H1 (cell line): ENCODE results near the gene ILDR2. TPM values are rescaled to one million over a fixed set of nuclear protein-coding genes. Genes with fewer than 3 reads are reported as not detected.

ENCODE experiments used
- BCL11A ChIP-seq, 2 experiments: IDR thresholded peaks; one replicate each; pipeline ENCODE4 v1.6.1; 2011; ENCODE audit warnings: low read depth in 2 of 2, low read length in 2 of 2, mild to moderate bottlenecking in 2 of 2
- EGR1 ChIP-seq: IDR thresholded peaks from 2 replicates; pipeline ENCODE4 v1.6.1; 2011; ENCODE audit warnings: low read depth, low read length, borderline replicate concordance
- NANOG ChIP-seq: IDR thresholded peaks from 2 replicates; pipeline ENCODE4 v1.6.1; 2011; ENCODE audit warnings: low read length, low read depth, mild to moderate bottlenecking, inconsistent platforms; ENCODE audit not compliant: insufficient read depth, poor library complexity, severe bottlenecking
- PHF8 ChIP-seq: fragments of 200-600 bp; sonication (generic); conservative IDR thresholded peaks from 2 replicates; pipeline ENCODE4 v1.7.1; 2012; ENCODE audit warnings: low read depth, mild to moderate bottlenecking, inconsistent platforms, low read length, moderate library complexity
- SRF ChIP-seq: IDR thresholded peaks from 2 replicates; pipeline ENCODE4 v1.6.1; 2011; ENCODE audit warnings: mild to moderate bottlenecking, low read depth, low read length, moderate library complexity
- polyA plus RNA-seq, 7 experiments: library from polyadenylated mRNA; depleted of rRNA in 3 of 7; stranded (reverse) in 5 of 7; unstranded in 2 of 7; fragments of >200 nt in 5 of 7; fragments of 200-250 nt in 2 of 7; gene quantifications; 1 replicate in 5 of 7; 2 replicates in 1 of 7; 4 replicates in 1 of 7; pipeline versions ENCODE4 v1.2.1 to v1.2.3, GENCODE V29; 2011 to 2013; ENCODE audit warnings: missing spikeins in 2 of 7, mixed read lengths in 2 of 7
- total RNA-seq: library from RNA; stranded (reverse); fragmentation: NEBNext Ultra II Directional; extraction: Animal tissue kit (Norgen Biotek cat#: 25700); gene quantifications from 2 replicates; pipeline ENCODE4 v1.2.1, GENCODE V29; 2021
- TF ChIP-seq, protein P1 (sequence below): fragments of 300-600 bp; sonication (generic); IDR thresholded peaks from 2 replicates; pipeline ENCODE4 v1.7.1; 2012; ENCODE audit warnings: low read length, moderate library complexity, mild to moderate bottlenecking, inconsistent platforms; ENCODE audit not compliant: insufficient replicate concordance
- TF ChIP-seq, protein P2 (sequence below), 3 experiments: IDR thresholded peaks; 1 replicate in 2 of 3; 2 replicates in 1 of 3; pipeline versions ENCODE4 v1.5.1 to v1.6.1; 2011; ENCODE audit warnings: low read length in 3 of 3, mild to moderate bottlenecking in 3 of 3, inconsistent platforms in 2 of 3, low read depth in 1 of 3, moderate library complexity in 1 of 3; ENCODE audit not compliant: insufficient read depth in 1 of 3; ENCODE audit errors: control extremely low read depth in 1 of 3

Gene ILDR2
- total and polyA plus RNA-seq, 2 of the 8 experiments (the other 6 are each of a cell fraction or from before 2014, with no cell fraction given), result 0.85 to 0.86 TPM

DNA sequence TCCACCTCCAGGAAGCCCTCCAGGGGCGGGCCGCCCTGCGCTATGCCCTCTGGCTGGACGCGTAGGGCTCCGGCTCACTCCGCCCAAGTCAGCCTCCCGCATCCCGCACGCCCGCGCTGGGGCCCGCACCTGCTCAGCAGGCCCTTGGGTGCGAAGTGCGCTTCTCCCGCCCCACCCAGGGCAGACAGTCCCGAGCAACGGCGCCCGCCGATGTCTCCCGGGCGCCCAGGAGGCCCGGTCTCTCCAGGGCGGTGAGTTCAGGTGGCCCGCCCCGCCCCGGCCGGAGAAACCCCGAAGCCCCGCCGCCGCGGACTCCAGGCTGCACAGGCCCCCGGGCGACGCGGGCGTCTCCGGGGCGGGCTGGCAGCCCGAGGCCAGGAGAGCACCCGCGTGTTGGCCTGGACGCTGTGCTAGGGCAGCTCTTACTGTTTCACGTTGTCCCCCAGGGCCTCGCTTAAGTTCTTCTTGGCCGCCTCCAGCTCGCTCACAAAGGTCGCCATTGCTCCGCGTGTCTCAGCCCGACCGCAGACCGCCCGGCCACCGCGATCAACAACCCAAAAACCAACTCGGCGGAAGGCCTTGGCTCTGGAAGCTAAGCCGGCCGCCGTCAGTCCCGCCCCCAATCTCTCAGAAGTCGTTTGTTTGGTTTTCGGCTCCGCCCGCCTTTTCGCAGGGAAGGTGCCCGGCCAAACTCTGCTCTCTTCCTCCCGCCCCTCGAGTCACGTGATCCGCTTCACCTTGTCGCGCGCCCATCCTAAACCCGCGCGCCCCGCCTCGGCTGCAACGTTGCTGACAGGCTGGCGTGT lies 99.4 kb downstream of the ILDR2 start, which contains the start of gene TADA1 (continued):
- TF ChIP-seq, protein P1, sequence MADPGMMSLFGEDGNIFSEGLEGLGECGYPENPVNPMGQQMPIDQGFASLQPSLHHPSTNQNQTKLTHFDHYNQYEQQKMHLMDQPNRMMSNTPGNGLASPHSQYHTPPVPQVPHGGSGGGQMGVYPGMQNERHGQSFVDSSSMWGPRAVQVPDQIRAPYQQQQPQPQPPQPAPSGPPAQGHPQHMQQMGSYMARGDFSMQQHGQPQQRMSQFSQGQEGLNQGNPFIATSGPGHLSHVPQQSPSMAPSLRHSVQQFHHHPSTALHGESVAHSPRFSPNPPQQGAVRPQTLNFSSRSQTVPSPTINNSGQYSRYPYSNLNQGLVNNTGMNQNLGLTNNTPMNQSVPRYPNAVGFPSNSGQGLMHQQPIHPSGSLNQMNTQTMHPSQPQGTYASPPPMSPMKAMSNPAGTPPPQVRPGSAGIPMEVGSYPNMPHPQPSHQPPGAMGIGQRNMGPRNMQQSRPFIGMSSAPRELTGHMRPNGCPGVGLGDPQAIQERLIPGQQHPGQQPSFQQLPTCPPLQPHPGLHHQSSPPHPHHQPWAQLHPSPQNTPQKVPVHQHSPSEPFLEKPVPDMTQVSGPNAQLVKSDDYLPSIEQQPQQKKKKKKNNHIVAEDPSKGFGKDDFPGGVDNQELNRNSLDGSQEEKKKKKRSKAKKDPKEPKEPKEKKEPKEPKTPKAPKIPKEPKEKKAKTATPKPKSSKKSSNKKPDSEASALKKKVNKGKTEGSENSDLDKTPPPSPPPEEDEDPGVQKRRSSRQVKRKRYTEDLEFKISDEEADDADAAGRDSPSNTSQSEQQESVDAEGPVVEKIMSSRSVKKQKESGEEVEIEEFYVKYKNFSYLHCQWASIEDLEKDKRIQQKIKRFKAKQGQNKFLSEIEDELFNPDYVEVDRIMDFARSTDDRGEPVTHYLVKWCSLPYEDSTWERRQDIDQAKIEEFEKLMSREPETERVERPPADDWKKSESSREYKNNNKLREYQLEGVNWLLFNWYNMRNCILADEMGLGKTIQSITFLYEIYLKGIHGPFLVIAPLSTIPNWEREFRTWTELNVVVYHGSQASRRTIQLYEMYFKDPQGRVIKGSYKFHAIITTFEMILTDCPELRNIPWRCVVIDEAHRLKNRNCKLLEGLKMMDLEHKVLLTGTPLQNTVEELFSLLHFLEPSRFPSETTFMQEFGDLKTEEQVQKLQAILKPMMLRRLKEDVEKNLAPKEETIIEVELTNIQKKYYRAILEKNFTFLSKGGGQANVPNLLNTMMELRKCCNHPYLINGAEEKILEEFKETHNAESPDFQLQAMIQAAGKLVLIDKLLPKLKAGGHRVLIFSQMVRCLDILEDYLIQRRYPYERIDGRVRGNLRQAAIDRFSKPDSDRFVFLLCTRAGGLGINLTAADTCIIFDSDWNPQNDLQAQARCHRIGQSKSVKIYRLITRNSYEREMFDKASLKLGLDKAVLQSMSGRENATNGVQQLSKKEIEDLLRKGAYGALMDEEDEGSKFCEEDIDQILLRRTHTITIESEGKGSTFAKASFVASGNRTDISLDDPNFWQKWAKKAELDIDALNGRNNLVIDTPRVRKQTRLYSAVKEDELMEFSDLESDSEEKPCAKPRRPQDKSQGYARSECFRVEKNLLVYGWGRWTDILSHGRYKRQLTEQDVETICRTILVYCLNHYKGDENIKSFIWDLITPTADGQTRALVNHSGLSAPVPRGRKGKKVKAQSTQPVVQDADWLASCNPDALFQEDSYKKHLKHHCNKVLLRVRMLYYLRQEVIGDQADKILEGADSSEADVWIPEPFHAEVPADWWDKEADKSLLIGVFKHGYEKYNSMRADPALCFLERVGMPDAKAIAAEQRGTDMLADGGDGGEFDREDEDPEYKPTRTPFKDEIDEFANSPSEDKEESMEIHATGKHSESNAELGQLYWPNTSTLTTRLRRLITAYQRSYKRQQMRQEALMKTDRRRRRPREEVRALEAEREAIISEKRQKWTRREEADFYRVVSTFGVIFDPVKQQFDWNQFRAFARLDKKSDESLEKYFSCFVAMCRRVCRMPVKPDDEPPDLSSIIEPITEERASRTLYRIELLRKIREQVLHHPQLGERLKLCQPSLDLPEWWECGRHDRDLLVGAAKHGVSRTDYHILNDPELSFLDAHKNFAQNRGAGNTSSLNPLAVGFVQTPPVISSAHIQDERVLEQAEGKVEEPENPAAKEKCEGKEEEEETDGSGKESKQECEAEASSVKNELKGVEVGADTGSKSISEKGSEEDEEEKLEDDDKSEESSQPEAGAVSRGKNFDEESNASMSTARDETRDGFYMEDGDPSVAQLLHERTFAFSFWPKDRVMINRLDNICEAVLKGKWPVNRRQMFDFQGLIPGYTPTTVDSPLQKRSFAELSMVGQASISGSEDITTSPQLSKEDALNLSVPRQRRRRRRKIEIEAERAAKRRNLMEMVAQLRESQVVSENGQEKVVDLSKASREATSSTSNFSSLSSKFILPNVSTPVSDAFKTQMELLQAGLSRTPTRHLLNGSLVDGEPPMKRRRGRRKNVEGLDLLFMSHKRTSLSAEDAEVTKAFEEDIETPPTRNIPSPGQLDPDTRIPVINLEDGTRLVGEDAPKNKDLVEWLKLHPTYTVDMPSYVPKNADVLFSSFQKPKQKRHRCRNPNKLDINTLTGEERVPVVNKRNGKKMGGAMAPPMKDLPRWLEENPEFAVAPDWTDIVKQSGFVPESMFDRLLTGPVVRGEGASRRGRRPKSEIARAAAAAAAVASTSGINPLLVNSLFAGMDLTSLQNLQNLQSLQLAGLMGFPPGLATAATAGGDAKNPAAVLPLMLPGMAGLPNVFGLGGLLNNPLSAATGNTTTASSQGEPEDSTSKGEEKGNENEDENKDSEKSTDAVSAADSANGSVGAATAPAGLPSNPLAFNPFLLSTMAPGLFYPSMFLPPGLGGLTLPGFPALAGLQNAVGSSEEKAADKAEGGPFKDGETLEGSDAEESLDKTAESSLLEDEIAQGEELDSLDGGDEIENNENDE, result no peak
- TF ChIP-seq, protein P2, sequence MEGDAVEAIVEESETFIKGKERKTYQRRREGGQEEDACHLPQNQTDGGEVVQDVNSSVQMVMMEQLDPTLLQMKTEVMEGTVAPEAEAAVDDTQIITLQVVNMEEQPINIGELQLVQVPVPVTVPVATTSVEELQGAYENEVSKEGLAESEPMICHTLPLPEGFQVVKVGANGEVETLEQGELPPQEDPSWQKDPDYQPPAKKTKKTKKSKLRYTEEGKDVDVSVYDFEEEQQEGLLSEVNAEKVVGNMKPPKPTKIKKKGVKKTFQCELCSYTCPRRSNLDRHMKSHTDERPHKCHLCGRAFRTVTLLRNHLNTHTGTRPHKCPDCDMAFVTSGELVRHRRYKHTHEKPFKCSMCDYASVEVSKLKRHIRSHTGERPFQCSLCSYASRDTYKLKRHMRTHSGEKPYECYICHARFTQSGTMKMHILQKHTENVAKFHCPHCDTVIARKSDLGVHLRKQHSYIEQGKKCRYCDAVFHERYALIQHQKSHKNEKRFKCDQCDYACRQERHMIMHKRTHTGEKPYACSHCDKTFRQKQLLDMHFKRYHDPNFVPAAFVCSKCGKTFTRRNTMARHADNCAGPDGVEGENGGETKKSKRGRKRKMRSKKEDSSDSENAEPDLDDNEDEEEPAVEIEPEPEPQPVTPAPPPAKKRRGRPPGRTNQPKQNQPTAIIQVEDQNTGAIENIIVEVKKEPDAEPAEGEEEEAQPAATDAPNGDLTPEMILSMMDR (IDR thresholded peaks at IDR 0.05; ENCODE audit: control extremely low read depth in 1 of 3, insufficient read depth in 1 of 3, low read depth in 1 of 3, low read length in 3 of 3), result peak; percentile 11 to 27 (median 18)
- no peak for TF ChIP-seq SRF
- TF ChIP-seq PHF8, result peak; percentile 91
- no peak for TF ChIP-seq BCL11A (IDR thresholded peaks at IDR 0.05; ENCODE audit: low read depth in 2 of 2, low read length in 2 of 2)
- no peak for TF ChIP-seq EGR1
- no peak for TF ChIP-seq NANOG
